Colonic mucosa (tissue), 4 donors: ENCODE results near the gene PGK2. TPM values are rescaled to one million over a fixed set of nuclear protein-coding genes. Genes with fewer than 3 reads are reported as not detected.
"Not testable (repeated sequence)": the region's sequence is repeated elsewhere in the genome, so short reads cannot be mapped to it uniquely, and the experiment has no call there.

Experiments
- DNase-seq: peaks from one replicate; pipeline ENCODE4 v3.0.0-alpha.2; 2020
- H3K27ac ChIP-seq: fragments of 200-600 bp; one replicate; pipeline ENCODE4 v1.8.0; 2021
- H3K27me3 ChIP-seq: fragments of 200-600 bp; one replicate; pipeline ENCODE4 v1.8.0; 2021
- H3K36me3 ChIP-seq: fragments of 200-600 bp; one replicate; pipeline ENCODE4 v1.8.0; 2021
- H3K4me1 ChIP-seq: fragments of 200-600 bp; one replicate; pipeline ENCODE4 v1.8.0; 2021; ENCODE audit warnings: mild to moderate bottlenecking
- H3K4me3 ChIP-seq: fragments of 200-600 bp; one replicate; pipeline ENCODE4 v1.8.0; 2021
- H3K9ac ChIP-seq, 2 donors: one replicate each; pipeline ENCODE4 v1.7.0; 2013; ENCODE audit warnings: control low read depth in 2 of 2, low read depth in 2 of 2, low read length in 2 of 2
- H3K9me3 ChIP-seq: fragments of 200-600 bp; one replicate; pipeline ENCODE4 v1.8.0; 2021
- CTCF ChIP-seq: fragments of 200-600 bp; IDR thresholded peaks from one replicate; pipeline ENCODE4 v1.8.0; 2022; ENCODE audit warnings: antibody characterized with exemption, mild to moderate bottlenecking
- intact Hi-C: fragments of 100-400 bp; cut with DNase I; formaldehyde crosslinking; loops from one replicate; pipeline ENCODE4 v1.14.1; 2022
- total RNA-seq, 2 donors: library from RNA; stranded (reverse); fragmentation: NEBNext Ultra II Directional in 1 of 2; extraction: Animal tissue kit (Norgen Biotek cat#: 25700) in 1 of 2; gene quantifications; one replicate each; pipeline ENCODE4 v1.2.1, GENCODE V29; 2021
- donor health status: healthy.
- donor health status: DM: no; HTN: no; CAD: no.
- donor health status: DM: no; HTN: no; CAD: no.

PGK2 gene
- total RNA-seq, 2 donors from 2014 or later, result not detected

DNA sequence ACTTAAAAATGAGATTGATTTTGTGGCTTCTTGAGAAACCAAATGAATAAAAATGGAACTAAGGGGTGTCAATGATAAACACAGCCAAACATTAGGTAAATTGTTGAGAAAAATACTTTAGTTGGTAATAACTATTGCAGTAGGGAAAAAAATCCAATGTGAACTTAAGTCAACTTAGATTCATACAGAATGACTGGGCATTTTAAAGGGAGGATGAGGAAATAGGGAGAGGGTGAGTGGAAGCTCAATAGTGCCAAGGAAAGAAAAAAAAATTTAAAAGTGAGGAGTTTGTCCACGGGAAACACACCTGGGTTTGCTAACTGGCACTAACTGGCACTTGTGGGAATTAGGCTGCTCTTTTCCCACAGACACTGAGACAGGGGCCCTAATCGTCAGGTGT, 26.2 kb upstream of the PGK2 start:
- H3K4me3 ChIP-seq, result no peak overlapping the region
- no peaks in the 10 kb centered on the region for H3K9me3 ChIP-seq
- intact Hi-C loops, result no loop called here
- no peak for DNase-seq
- H3K27me3 ChIP-seq, result no peaks in the 10 kb centered on the region
- H3K9ac ChIP-seq, result no peak overlapping the region
- no peaks in the 10 kb centered on the region for H3K4me1 ChIP-seq
- no peaks in the 10 kb centered on the region for H3K36me3 ChIP-seq
- TF ChIP-seq CTCF, result no peak
- H3K27ac ChIP-seq, result no peak overlapping the region

GRCh38 chr6:49806145-49806544, 19.1 kb upstream of the PGK2 start:
- no peak for TF ChIP-seq CTCF
- Histone ChIP-seq H3K4me1 (no peaks in the 10 kb centered on the region), H3K36me3 (no peaks in the 10 kb centered on the region), H3K27ac (no peak overlapping the region), H3K9me3 (no peaks in the 10 kb centered on the region), H3K27me3 (no peaks in the 10 kb centered on the region), H3K4me3 (no peak overlapping the region), H3K9ac (no peak overlapping the region)
- intact Hi-C loops, result no loop called here
- no peak for DNase-seq

DNA sequence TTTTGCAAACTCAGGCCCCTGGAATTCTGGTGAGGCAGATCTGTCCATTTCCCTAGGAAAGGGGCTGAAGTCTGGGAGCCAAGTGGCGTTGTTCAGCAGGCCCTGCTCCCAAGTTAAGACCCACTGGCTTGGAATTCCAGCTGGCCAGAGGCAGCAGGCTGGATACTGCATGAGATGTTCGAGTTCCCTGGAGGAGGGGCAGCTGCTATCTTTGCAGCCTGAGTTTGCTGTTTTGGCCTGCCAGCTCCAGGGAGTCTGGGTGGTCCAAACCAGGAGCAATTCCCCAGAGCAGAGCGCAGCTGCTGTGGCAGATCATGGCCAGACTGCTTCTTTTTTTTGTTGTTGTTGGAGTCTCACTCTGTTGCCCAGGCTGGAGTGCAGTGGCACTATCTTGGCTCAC, 18.2 kb upstream of the PGK2 start:
- H3K27me3 ChIP-seq, result no peaks in the 10 kb centered on the region
- no peaks in the 10 kb centered on the region for H3K4me1 ChIP-seq
- no peak overlapping the region for H3K27ac ChIP-seq
- DNase-seq, result no peak
- H3K9me3 ChIP-seq, result no peaks in the 10 kb centered on the region
- H3K36me3 ChIP-seq, result no peaks in the 10 kb centered on the region
- no peak overlapping the region for H3K9ac ChIP-seq
- no peak overlapping the region for H3K4me3 ChIP-seq
- intact Hi-C loops, result no loop called here
- no peak for TF ChIP-seq CTCF

DNA sequence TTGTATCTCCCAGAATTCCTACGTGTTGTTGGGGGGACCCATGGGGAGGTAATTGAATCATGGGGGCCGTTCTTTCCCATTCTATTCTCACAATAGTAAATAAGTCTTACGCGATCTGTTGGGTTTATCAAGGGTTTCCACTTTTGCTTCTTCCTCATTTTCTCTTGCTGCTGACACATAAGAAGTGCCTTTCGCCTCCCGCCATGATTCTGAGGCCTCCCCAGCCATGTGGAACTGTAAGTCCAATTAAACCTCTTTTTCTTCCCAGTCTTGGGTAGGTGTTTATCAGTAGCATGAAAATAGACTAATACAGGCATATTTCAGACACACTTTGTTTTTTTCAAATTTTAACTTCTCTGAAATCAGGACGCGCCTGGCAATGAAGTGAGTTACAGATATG, 14.4 kb upstream of the PGK2 start:
- no peaks in the 10 kb centered on the region for H3K36me3 ChIP-seq
- intact Hi-C loops, result no loop called here
- H3K9ac ChIP-seq, result no peak overlapping the region
- H3K4me1 ChIP-seq, result no peaks in the 10 kb centered on the region
- H3K9me3 ChIP-seq, result no peaks in the 10 kb centered on the region
- DNase-seq, result no peak
- TF ChIP-seq CTCF, result no peak
- H3K27ac ChIP-seq, result no peak overlapping the region
- H3K27me3 ChIP-seq, result no peaks in the 10 kb centered on the region
- no peak overlapping the region for H3K4me3 ChIP-seq

DNA sequence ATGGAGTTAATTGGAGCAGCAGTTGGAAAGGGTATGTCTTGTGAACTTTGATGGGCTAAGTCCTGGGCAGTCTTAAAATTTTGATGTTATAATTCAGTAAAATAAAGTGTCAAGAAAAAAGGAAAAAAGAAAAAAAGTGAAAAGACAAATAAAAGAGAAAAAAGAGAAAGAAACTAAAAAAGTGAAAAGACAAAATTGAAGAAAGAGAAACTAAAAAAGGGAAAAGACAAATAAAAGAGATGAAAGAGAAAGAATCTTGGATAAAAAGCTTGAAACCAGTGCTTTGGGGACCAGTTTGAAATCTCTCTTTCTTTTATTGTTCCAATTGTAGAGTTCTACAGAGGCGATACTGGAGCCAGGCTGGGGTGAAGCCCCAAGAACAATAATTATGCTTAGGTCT, 12.0 kb upstream of the PGK2 start:
- no peak for DNase-seq
- Histone ChIP-seq H3K27me3 (no peaks in the 10 kb centered on the region), H3K9ac (no peak overlapping the region), H3K36me3 (no peaks in the 10 kb centered on the region), H3K9me3 (no peaks in the 10 kb centered on the region), H3K4me3 (no peak overlapping the region), H3K27ac (no peak overlapping the region), H3K4me1 (no peaks in the 10 kb centered on the region)
- TF ChIP-seq CTCF, result no peak
- intact Hi-C loops, result no loop called here

DNA sequence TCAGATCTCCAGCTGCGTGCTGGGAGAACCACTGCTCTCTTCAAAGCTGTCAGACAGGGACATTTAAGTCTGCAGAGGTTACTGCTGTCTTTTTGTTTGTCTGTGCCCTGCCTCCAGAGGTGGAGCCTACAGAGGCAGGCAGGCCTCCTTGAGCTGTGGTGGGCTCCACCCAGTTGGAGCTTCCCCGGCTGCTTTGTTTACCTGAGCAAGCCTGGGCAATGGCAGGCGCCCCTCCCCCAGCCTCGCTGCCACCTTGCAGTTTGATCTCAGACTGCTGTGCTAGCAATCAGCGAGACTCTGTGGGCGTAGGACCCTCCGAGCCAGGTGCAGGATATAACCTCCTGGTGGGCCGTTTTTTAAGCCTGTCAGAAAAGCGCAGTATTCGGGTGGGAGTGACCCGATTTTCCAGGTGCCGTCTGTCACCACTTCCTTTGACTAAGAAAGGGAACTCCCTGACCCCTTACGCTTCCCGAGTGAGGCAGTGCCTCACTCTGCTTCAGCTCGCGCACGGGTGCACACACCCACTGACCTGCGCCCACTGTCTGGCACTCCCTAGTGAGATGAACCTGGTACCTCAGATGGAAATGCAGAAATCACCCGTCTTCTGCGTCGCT, 9.9 kb upstream of the PGK2 start:
- intact Hi-C loops, H3K4me1 ChIP-seq, H3K9ac ChIP-seq, DNase-seq, H3K27ac ChIP-seq, H3K4me3 ChIP-seq, H3K9me3 ChIP-seq, H3K36me3 ChIP-seq, H3K27me3 ChIP-seq: not testable (repeated sequence)
